ENCODE measurements around the gene OTC. TPM values are rescaled to one million over a fixed set of nuclear protein-coding genes. Genes with fewer than 3 reads are reported as not detected.

Gene OTC
- total RNA-seq, 1 experiment from 2014 or later = not detected

GRCh38 chrX:38426785-38427184 is 74.4 kb downstream of the OTC start:
- H3T11ph ChIP-seq (ENCODE audit: low read length) = no peak overlapping the region
- no peaks in the 10 kb centered on the region for H4K20me1 ChIP-seq (ENCODE audit: control insufficient read depth, insufficient read depth, insufficient read length)
- H3K79me2 ChIP-seq (ENCODE audit: insufficient read depth, low read length) = no peaks in the 10 kb centered on the region
- H3K23me2 ChIP-seq (ENCODE audit: insufficient read length, low read depth, low read length, poor library complexity, severe bottlenecking) = no peaks in the 10 kb centered on the region
- no peak overlapping the region for H4K8ac ChIP-seq (replicated peaks; ENCODE audit: insufficient read length, low read depth, low read length)
- no peak overlapping the region for H2AK5ac ChIP-seq (ENCODE audit: insufficient read length, low read length)
- no peak overlapping the region for H2BK5ac ChIP-seq (ENCODE audit: insufficient read length, low read length)
- no peak overlapping the region for H2BK15ac ChIP-seq (ENCODE audit: low read depth, low read length)
- Mint-ChIP-seq H3K9me3 (peaks cover 48 to 66% of the 10 kb centered on the region in 2 experiments), H3K4me1 (no peaks in the 10 kb centered on the region), H3K27me3 (ENCODE audit: low read depth) (peaks cover 4% of the 10 kb centered on the region; the same call in 1 of the 2 replicates), H3K36me3 (ENCODE audit: insufficient read depth in 1 of 3, low read depth in 3 of 3) (no peaks in the 10 kb centered on the region; a peak in 1 of 7 replicates), H3K4me3 (no peak overlapping the region), H3K27ac (no peak overlapping the region)
- no peak overlapping the region for H3K14ac ChIP-seq (ENCODE audit: insufficient read depth, low read length)
- H2BK120ac ChIP-seq (ENCODE audit: low read depth, low read length, poor library complexity, severe bottlenecking) = no peak overlapping the region
- no peak overlapping the region for H3K18ac ChIP-seq (ENCODE audit: insufficient read length, low read depth, low read length)
- H3K4me2 ChIP-seq (ENCODE audit: insufficient read depth, insufficient read length, low read length) = no peak overlapping the region
- TF ChIP-seq CTCF (conservative IDR thresholded peaks at IDR 0.05) = no peak
- no peak for DNase-seq
- H3K27me3 ChIP-seq (ENCODE audit: insufficient read depth, low read length) = no peaks in the 10 kb centered on the region
- no peak overlapping the region for H2AFZ ChIP-seq (ENCODE audit: low read length)
- no peak overlapping the region for H3K23ac ChIP-seq (ENCODE audit: insufficient read length, low read depth, low read length)
- no peak overlapping the region for H2BK12ac ChIP-seq (ENCODE audit: insufficient read length, low read depth, low read length)
- H3K27ac ChIP-seq (ENCODE audit: insufficient read length, low read depth, low read length) = no peak overlapping the region
- no peaks in the 10 kb centered on the region for H3K4me1 ChIP-seq (ENCODE audit: insufficient read depth, low read length)
- H2BK20ac ChIP-seq (ENCODE audit: low read depth, low read length, poor library complexity, severe bottlenecking) = no peak overlapping the region
- H4K91ac ChIP-seq (ENCODE audit: insufficient read length, low read depth, low read length) = no peak overlapping the region
- no peak overlapping the region for H3K56ac ChIP-seq (ENCODE audit: insufficient read length, low read depth, low read length)
- H3K9ac ChIP-seq (ENCODE audit: extremely low read depth, insufficient read length, low read length) = no peak overlapping the region
- H4K5ac ChIP-seq (ENCODE audit: insufficient read length, low read depth, low read length) = no peak overlapping the region
- H3K4ac ChIP-seq (ENCODE audit: low read depth, low read length) = no peak overlapping the region
- H3K79me1 ChIP-seq (ENCODE audit: insufficient read depth, low read depth, low read length, poor library complexity, severe bottlenecking) = no peaks in the 10 kb centered on the region
- H3K9me3 ChIP-seq (ENCODE audit: control insufficient read depth, low read depth, low read length) = no peaks in the 10 kb centered on the region
